Ovary (tissue), 3 donors: ENCODE data around the gene NDC80.

Experiments
- POLR2A ChIP-seq: fragments of 450-650 bp; IDR thresholded peaks from one replicate; pipeline ENCODE4 v1.6.1; 2017; ENCODE audit warnings: antibody characterized with exemption, mild to moderate bottlenecking, moderate library complexity
- TF ChIP-seq, protein P1 (sequence below), 3 donors: fragments of 450-650 bp in 2 of 3; fragments of 200-600 bp in 1 of 3; IDR thresholded peaks; one replicate each; pipeline versions ENCODE4 v1.5.1 to v1.8.0; 2016 to 2022; ENCODE audit warnings: antibody characterized with exemption in 3 of 3, mild to moderate bottlenecking in 1 of 3
- donor health status: DM: no; HTN: no; CAD: no.

DNA sequence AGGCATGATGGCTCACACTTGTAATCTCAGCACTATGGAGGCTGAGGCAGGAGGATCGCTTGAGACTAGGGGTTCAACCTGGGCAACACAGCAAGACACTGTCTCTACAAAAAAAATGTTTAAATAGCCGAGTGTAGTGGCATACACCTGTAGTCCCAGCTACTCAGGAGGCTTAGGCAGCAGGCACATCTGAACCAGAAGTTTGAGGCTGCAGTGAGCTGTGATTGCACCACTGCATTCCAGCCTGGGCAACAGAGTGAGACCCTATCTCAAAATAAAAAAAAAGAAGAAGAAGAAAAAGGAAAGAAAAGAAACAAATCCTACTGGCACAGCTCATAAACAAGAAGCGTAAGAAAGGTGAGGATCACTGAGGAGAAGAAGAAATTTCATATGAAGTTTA, 19.9 kb upstream of the NDC80 start:
- TF ChIP-seq, protein P1, sequence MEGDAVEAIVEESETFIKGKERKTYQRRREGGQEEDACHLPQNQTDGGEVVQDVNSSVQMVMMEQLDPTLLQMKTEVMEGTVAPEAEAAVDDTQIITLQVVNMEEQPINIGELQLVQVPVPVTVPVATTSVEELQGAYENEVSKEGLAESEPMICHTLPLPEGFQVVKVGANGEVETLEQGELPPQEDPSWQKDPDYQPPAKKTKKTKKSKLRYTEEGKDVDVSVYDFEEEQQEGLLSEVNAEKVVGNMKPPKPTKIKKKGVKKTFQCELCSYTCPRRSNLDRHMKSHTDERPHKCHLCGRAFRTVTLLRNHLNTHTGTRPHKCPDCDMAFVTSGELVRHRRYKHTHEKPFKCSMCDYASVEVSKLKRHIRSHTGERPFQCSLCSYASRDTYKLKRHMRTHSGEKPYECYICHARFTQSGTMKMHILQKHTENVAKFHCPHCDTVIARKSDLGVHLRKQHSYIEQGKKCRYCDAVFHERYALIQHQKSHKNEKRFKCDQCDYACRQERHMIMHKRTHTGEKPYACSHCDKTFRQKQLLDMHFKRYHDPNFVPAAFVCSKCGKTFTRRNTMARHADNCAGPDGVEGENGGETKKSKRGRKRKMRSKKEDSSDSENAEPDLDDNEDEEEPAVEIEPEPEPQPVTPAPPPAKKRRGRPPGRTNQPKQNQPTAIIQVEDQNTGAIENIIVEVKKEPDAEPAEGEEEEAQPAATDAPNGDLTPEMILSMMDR (IDR thresholded peaks at IDR 0.05): no peak
- no peak for TF ChIP-seq POLR2A
